Right lobe of liver (tissue), 6 donors: Measurements from ENCODE around the gene GDPGP1. TPM values are rescaled to one million over a fixed set of nuclear protein-coding genes. Genes with fewer than 3 reads are reported as not detected.
"Not testable (repeated sequence)": the region's sequence is repeated elsewhere in the genome, so short reads cannot be mapped to it uniquely, and the experiment has no call there.

ENCODE experiments used
- ATAC-seq, 4 donors: fragments of 200-7000 bp; cut with Tn5 transposase; one replicate each; pipeline ENCODE4 v1.9.1; 2020; ENCODE audit warnings: mild to moderate bottlenecking in 4 of 4, moderate library complexity in 4 of 4
- DNase-seq, 3 donors: peaks; one replicate each; pipeline ENCODE4 v3.0.0-alpha.2; 2020
- H3K27ac ChIP-seq, 3 donors: fragments of 200-600 bp; one replicate each; pipeline ENCODE4 v1.8.0; 2022
- H3K27me3 ChIP-seq, 2 donors: fragments of 200-600 bp; one replicate each; pipeline ENCODE4 v1.8.0; 2022
- H3K36me3 ChIP-seq, 4 donors: fragments of 200-600 bp; sonication (generic) in 1 of 4; one replicate each; pipeline versions ENCODE4 v1.5.1 to v1.8.0; 2017 to 2022; ENCODE audit warnings: control low read depth in 1 of 4
- H3K4me1 ChIP-seq, 4 donors: fragments of 200-600 bp; sonication (generic) in 1 of 4; one replicate each; pipeline versions ENCODE4 v1.5.1 to v1.8.0; 2017 to 2022; ENCODE audit warnings: control low read depth in 1 of 4
- H3K4me3 ChIP-seq, 3 donors: fragments of 200-600 bp; one replicate each; pipeline ENCODE4 v1.8.0; 2022
- H3K9me3 ChIP-seq, 4 donors: fragments of 200-600 bp; sonication (generic) in 1 of 4; one replicate each; pipeline versions ENCODE4 v1.5.1 to v1.8.0; 2017 to 2022; ENCODE audit warnings: control low read depth in 1 of 4
- POLR2A ChIP-seq: fragments of 450-650 bp; IDR thresholded peaks from one replicate; pipeline ENCODE4 v1.6.1; 2017; ENCODE audit warnings: antibody characterized with exemption, mild to moderate bottlenecking
- WGBS: methylation state at CpG from one replicate; pipeline ENCODE4 v1.1.6; 2018; ENCODE audit warnings: low coverage, low lambda C conversion rate; ENCODE audit not compliant: insufficient coverage; ENCODE audit errors: missing lambda C conversion rate; 5-methylcytosine and 5-hydroxymethylcytosine counted together
- intact Hi-C, 2 donors: fragments of 100-400 bp; cut with DNase I; formaldehyde crosslinking; loops; one replicate each; pipeline versions ENCODE4 v1.11.2 to v1.14.1; 2022
- total RNA-seq, 6 experiments: library from RNA; depleted of rRNA in 2 of 6; stranded (reverse); fragments of >200 nt in 2 of 6; fragmentation: NEBNext Ultra II Directional in 3 of 6; extraction: Animal tissue kit (Norgen Biotek cat#: 25700) in 3 of 6; gene quantifications; one replicate each; pipeline versions ENCODE4 v1.1.0 to v1.2.4, GENCODE V29; 2016 to 2023
- TF ChIP-seq, protein P1 (sequence below), 4 donors: fragments of 200-600 bp in 3 of 4; fragments of 450-650 bp in 1 of 4; IDR thresholded peaks; one replicate each; pipeline versions ENCODE4 v1.5.1 to v1.8.0; 2016 to 2022; ENCODE audit warnings: antibody characterized with exemption in 4 of 4, mild to moderate bottlenecking in 2 of 4
- donor health status: DM: no; HTN: yes; CAD: no.
- donor health status: DM: no; HTN: no; CAD: no.
- donor health status: DM: no; HTN: no; CAD: no.
- donor health status: DM: no; HTN: yes; CAD: no.
- donor health status: DM: no; HTN: yes; CAD: no.

GDPGP1 gene
- total RNA-seq, 6 experiments from 2014 or later: 3.6 to 13.6 (median 7.3) TPM

DNA sequence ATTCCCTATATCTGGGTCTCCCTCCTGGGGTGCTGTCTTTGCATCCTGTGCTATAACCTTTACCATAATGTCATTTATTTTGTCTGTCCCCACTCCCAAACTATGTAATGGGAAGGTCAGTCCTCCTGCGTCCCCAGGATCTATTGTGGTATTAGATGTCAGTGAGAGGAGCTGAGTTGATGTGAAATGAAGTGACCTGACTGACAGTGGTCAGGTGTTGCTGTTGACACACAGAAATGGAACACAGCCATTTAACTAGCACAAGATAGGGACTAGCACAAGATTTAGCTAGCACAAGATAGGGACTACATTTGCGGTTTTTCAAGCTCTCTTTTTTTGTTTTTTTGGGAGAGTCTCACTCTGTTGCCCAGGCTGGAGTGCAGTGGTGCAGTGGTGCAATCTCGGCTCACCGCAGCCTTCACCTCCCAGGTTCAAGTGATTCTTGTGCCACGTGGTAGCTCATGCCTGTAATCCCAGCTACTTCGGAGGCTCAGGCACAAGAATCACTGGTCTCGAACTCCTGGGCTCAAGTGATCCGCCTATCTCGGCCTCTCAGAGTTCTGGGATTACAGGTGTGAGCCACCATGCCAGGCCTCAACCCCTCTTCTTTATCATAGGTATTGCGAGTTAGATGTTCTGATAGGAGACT, 36.6 kb downstream of the GDPGP1 start:
- peak in 1 of 3 donors; percentile 8 for DNase-seq
- no peak for ATAC-seq
- H3K4me3 ChIP-seq: no peak overlapping the region
- peaks cover 0 to 43% (median 11%) of the 10 kb centered on the region in 4 donors for H3K36me3 ChIP-seq
- TF ChIP-seq, protein P1, sequence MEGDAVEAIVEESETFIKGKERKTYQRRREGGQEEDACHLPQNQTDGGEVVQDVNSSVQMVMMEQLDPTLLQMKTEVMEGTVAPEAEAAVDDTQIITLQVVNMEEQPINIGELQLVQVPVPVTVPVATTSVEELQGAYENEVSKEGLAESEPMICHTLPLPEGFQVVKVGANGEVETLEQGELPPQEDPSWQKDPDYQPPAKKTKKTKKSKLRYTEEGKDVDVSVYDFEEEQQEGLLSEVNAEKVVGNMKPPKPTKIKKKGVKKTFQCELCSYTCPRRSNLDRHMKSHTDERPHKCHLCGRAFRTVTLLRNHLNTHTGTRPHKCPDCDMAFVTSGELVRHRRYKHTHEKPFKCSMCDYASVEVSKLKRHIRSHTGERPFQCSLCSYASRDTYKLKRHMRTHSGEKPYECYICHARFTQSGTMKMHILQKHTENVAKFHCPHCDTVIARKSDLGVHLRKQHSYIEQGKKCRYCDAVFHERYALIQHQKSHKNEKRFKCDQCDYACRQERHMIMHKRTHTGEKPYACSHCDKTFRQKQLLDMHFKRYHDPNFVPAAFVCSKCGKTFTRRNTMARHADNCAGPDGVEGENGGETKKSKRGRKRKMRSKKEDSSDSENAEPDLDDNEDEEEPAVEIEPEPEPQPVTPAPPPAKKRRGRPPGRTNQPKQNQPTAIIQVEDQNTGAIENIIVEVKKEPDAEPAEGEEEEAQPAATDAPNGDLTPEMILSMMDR (IDR thresholded peaks at IDR 0.05): no peak
- TF ChIP-seq POLR2A: no peak
- H3K9me3 ChIP-seq: no peaks in the 10 kb centered on the region
- 86% methylated on average over 5 of the region's 10 CpGs for WGBS
- H3K27me3 ChIP-seq: no peaks in the 10 kb centered on the region
- H3K4me1 ChIP-seq: peaks cover 0 to 21% (median 11%) of the 10 kb centered on the region in 4 donors
- intact Hi-C loops: no loop called here
- no peak overlapping the region for H3K27ac ChIP-seq

DNA sequence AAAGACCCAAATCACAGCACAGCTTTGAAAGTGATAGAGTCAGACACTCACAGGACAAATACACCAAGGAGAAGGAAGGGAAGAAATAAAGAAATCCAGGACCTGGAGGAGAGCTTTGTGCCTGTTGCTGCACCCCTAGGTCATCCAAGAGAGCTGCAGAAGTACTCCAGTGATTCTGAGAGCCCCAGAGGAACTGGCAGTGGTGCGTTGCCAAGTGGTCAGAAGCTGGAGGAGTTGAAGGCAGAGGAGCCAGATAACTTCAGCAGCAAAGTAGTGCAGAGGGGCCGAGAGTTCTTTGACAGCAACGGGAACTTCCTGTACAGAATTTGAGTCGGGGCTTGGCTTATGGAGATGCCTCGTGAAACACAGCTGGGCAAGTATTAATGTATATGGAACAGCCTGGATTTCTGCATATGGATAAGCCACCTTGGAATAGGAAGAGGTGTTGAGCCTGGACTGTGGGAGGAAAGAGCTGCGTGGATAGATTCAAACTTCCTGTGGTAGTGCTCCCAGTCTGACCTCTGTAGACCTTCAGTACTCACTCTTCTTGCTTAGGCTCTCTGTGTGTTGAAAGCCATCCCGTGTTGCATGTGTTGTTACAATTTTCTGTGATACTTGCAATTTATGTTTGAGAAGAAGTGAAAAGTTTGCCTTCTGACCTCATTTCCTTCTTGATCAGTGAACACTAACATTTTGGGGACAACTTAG, 37.6 kb downstream of the GDPGP1 start:
- 77% methylated on average over 6 of the region's 7 CpGs for WGBS
- no peaks in the 10 kb centered on the region for H3K9me3 ChIP-seq
- no peaks in the 10 kb centered on the region for H3K27me3 ChIP-seq
- no peak for TF ChIP-seq POLR2A
- TF ChIP-seq, protein P1 (IDR thresholded peaks at IDR 0.05): no peak
- no peak for DNase-seq
- peaks cover 0 to 19% (median 11%) of the 10 kb centered on the region in 4 donors for H3K4me1 ChIP-seq
- no peak overlapping the region for H3K27ac ChIP-seq
- ATAC-seq: no peak
- H3K36me3 ChIP-seq: peaks cover 0 to 43% (median 11%) of the 10 kb centered on the region in 4 donors
- intact Hi-C loops: no loop called here
- no peak overlapping the region for H3K4me3 ChIP-seq

DNA sequence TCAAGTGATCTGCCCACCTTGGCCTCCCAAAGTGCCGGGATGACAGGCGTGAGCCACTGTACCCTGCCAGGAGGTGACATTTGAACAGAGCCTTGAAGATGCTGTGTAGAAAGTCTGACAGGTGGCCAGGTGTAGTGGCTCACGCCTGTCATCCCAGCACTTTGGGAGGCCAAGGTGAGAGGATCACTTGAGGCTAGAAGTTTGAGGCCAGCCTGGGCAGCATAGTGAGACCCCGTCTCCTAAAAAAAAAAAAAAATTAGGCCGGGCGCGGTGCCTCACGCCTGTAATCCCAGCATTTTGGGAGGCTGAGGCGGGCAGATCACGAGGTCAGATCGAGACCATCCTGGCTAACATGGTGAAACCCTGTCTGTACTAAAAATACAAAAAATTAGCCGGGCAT, 44.5 kb downstream of the GDPGP1 start:
- ATAC-seq: not testable (repeated sequence)

DNA sequence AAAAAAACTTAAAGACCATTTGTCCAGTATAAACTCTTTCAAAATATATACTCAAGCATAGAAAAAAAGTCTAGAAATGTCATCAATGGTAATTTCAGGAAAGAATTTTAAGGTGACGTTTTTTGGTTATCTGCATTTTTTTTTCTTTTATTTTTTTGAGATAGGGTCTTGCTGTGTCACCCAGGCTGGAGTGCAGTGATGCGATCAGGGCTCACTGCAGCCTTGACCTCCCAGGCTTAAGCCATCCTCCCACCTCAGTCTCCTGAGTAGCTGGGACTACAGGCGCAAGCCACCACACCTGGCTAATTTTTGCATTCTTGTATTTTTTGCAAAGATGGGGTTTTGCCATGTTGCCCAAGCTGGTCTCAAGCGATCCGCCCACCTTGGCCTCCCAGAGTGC, 46.7 kb downstream of the GDPGP1 start:
- 92% methylated on average over 4 of the region's 5 CpGs for WGBS
- H3K4me3 ChIP-seq, H3K27me3 ChIP-seq, H3K9me3 ChIP-seq, H3K27ac ChIP-seq, H3K4me1 ChIP-seq, H3K36me3 ChIP-seq, ATAC-seq, intact Hi-C loops: not testable (repeated sequence)
- peak in 1 of 3 donors; percentile 18 for DNase-seq

More for the DNA sequence above, 44.5 kb downstream of the GDPGP1 start:
- H3K4me1 ChIP-seq, H3K27me3 ChIP-seq, H3K4me3 ChIP-seq, H3K27ac ChIP-seq, intact Hi-C loops, H3K9me3 ChIP-seq, H3K36me3 ChIP-seq: not testable (repeated sequence)
- WGBS: 96% methylated on average over 4 of the region's 12 CpGs
- DNase-seq: peak in 1 of 3 donors; percentile 3

DNA sequence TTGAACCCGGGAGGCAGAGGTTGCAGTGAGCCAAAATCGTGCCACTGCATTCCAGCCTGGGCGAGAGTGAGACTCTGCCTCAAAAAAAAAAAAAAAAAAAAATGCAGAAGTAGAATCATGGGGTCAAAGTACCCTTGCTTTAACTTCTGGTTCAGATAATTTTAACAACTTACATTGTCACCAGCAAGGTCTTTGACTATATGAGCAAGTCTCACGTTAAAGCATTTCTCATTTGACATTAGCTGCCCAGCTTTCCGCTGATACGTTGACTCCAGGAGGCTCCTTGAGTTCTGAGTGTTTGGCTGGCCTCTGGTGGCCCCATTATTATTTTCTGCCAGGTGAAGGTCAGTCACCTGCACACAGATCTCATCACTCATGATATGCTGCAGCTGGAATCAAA, 47.6 kb downstream of the GDPGP1 start:
- H3K27ac ChIP-seq, H3K4me1 ChIP-seq, H3K27me3 ChIP-seq, H3K36me3 ChIP-seq, H3K4me3 ChIP-seq, intact Hi-C loops, H3K9me3 ChIP-seq: not testable (repeated sequence)
- ATAC-seq (peak in 1 of 4 donors; percentile 40), DNase-seq (peak in 1 of 3 donors; percentile 8)
- 74% methylated on average over 5 of the region's 6 CpGs for WGBS

DNA sequence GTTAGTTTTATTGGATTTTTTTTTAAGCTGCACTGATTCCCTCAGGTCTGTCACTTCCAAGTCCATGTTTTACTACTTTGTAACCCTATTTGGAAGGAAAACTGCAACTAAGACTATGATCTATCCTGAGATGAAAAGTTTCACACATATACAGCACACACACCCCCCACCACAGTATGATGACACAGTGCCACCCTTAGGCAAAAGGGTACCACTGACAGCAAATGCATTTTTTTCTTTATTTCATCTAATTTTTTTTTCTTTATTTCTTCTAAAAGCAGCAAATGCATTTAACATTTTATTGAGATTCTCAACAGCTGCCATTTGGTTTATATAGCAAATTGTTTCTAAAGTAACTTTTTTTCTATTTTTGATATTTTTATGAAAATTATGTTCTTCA, 52.7 kb downstream of the GDPGP1 start:
- peak; percentile 57 to 76 (median 58) for ATAC-seq
- H3K9me3 ChIP-seq: no peaks in the 10 kb centered on the region
- intact Hi-C loops: no loop called here
- DNase-seq: no peak
- no peaks in the 10 kb centered on the region for H3K4me1 ChIP-seq
- H3K4me3 ChIP-seq: no peak overlapping the region
- H3K27me3 ChIP-seq: no peaks in the 10 kb centered on the region
- no peaks in the 10 kb centered on the region for H3K36me3 ChIP-seq
- no peak overlapping the region for H3K27ac ChIP-seq
- TF ChIP-seq, protein P1 (IDR thresholded peaks at IDR 0.05): peak; percentile 29 to 51 (median 38)
- no peak for TF ChIP-seq POLR2A
